AG04450 (cell line): ENCODE data around the gene TXNDC16. TPM values are rescaled to one million over a fixed set of nuclear protein-coding genes. Genes with fewer than 3 reads are reported as not detected.

Source experiments
- CTCF ChIA-PET: fragments of 300-600, 350-600 bp; formaldehyde crosslinking; extraction: SDS; loops from one replicate; lab custom pipeline; 2022; ENCODE audit warnings: antibody characterized with exemption, inconsistent platforms; lab: Charles Lee
- POLR2A ChIA-PET: fragments of 350-600 bp; formaldehyde crosslinking; extraction: SDS; loops from one replicate; lab custom pipeline; 2021; ENCODE audit warnings: antibody characterized with exemption, inconsistent platforms; lab: Yijun Ruan, JAX
- DNase-seq: peaks from one replicate; pipeline ENCODE4 v3.0.0-alpha.2; 2011; ENCODE audit warnings: low read depth, low spot score
- H3K27ac ChIP-seq: one replicate; pipeline ENCODE4 v1.5.1; 2012; ENCODE audit warnings: low read depth, low read length, control low read depth
- H3K27me3 ChIP-seq: one replicate; pipeline ENCODE4 v1.6.0; 2012; ENCODE audit warnings: low read length; ENCODE audit not compliant: control insufficient read depth, insufficient read depth
- H3K4me3 ChIP-seq: 2 replicates; pipeline ENCODE4 v1.5.1; 2011; ENCODE audit warnings: mild to moderate bottlenecking, low read depth, low read length, control low read depth
- H3K9me3 ChIP-seq: 2 replicates; pipeline ENCODE4 v1.5.1; 2012; ENCODE audit warnings: low read length; ENCODE audit not compliant: control insufficient read depth, insufficient read depth
- polyA plus RNA-seq: library from polyadenylated mRNA; depleted of rRNA; stranded (reverse); fragments of >200 nt; gene quantifications from 2 replicates; pipeline ENCODE4 v1.2.3, GENCODE V29; 2011
- TF ChIP-seq, protein P1 (sequence below): IDR thresholded peaks from 2 replicates; pipeline ENCODE4 v1.5.1; 2011; ENCODE audit warnings: low read depth, low read length, control low read depth, inconsistent platforms

Gene TXNDC16
- polyA plus RNA-seq, 1 experiment, result 3.8 TPM

DNA sequence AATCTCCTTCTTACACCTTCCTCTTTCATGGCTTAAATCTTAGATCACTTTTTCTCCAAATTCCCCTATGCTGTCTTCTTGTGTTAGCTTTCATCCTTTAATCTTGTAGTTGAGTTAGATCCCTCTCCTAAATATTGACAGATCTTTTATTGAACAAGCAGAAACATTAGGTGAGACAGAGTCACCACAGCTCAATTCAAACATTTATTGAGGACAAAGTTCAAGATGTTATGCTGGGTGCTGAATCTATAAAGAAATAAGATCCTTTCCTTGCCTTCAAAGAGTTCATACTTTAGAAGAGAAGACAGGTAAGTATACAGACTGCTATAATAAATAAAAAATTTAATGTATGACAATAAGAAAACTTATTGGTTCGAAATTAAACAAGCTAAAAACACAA lies 109.7 kb downstream of the TXNDC16 start:
- H3K4me3 ChIP-seq, result no peak overlapping the region
- H3K27me3 ChIP-seq, result no peaks in the 10 kb centered on the region
- H3K9me3 ChIP-seq, result no peaks in the 10 kb centered on the region
- no peak for DNase-seq
- ChIA-PET CTCF (no interaction called here), POLR2A (no interaction called here)
- H3K27ac ChIP-seq, result no peak overlapping the region
- TF ChIP-seq, protein P1, sequence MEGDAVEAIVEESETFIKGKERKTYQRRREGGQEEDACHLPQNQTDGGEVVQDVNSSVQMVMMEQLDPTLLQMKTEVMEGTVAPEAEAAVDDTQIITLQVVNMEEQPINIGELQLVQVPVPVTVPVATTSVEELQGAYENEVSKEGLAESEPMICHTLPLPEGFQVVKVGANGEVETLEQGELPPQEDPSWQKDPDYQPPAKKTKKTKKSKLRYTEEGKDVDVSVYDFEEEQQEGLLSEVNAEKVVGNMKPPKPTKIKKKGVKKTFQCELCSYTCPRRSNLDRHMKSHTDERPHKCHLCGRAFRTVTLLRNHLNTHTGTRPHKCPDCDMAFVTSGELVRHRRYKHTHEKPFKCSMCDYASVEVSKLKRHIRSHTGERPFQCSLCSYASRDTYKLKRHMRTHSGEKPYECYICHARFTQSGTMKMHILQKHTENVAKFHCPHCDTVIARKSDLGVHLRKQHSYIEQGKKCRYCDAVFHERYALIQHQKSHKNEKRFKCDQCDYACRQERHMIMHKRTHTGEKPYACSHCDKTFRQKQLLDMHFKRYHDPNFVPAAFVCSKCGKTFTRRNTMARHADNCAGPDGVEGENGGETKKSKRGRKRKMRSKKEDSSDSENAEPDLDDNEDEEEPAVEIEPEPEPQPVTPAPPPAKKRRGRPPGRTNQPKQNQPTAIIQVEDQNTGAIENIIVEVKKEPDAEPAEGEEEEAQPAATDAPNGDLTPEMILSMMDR, result no peak

DNA sequence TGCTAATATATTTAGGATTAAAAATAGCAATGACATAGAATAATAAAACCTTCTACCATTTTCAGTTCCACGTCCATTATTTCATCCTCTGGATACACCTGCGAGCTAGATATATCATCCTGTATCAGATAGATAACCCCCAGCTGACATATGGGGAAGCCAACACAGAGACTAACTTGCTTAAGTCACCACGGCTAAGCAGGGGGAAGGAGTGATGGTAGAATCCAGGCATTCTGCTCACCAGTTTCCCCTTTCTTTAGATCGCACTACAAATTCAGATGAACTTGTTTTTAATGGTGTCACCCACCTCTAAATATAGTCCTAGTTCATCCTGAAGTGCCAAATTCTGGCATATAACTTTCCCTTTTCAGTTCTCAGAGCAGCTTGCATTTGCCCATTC lies 110.1 kb downstream of the TXNDC16 start:
- no peak for DNase-seq
- H3K27me3 ChIP-seq, result no peaks in the 10 kb centered on the region
- no peaks in the 10 kb centered on the region for H3K9me3 ChIP-seq
- no peak overlapping the region for H3K4me3 ChIP-seq
- ChIA-PET POLR2A (no interaction called here), CTCF (no interaction called here)
- H3K27ac ChIP-seq, result no peak overlapping the region
- TF ChIP-seq, protein P1, result no peak

DNA sequence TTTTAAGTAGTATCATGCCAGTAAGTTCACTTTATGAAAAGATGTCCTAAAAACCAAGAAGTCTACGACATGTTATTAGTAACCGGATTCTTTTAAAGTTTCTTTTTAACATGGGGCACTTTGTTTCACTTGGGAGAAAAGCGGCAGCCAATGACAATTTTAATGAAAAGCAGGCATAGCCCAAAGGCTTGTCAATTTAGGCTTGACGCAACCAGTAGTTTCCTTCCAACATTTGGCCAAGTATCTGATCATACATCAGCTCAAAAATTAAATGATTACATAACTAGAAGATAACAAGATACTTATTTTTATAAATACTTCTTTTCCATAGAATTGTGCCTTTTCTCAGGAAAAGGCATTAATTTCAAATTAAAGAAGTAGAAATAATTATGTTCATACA lies 112.8 kb downstream of the TXNDC16 start:
- no peak overlapping the region for H3K27ac ChIP-seq
- ChIA-PET CTCF (no interaction called here), POLR2A (no interaction called here)
- H3K4me3 ChIP-seq, result no peak overlapping the region
- no peaks in the 10 kb centered on the region for H3K9me3 ChIP-seq
- DNase-seq, result no peak
- H3K27me3 ChIP-seq, result no peaks in the 10 kb centered on the region
- TF ChIP-seq, protein P1, result no peak

DNA sequence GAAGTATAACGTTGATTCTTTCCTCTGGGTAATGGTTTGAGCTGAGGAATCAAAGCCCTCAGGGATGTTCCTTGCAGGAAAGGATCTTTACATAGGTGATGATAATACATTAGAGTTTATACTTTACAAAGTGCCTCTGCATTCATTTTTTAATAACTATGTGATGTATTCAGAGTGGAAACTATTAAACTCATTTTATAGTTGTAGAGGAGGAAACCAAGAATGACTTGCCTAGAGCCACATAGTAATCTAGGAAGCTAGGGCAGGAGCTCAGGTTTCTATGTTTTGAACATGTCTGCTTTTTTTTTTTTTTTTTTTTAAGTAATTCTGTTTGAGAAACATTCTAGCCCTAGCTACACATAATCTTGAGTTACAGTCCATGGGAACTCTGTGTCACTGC lies 117.3 kb downstream of the TXNDC16 start:
- Histone ChIP-seq H3K27ac (no peak overlapping the region), H3K27me3 (no peaks in the 10 kb centered on the region), H3K9me3 (no peaks in the 10 kb centered on the region), H3K4me3 (no peak overlapping the region)
- DNase-seq, result no peak
- ChIA-PET POLR2A (interaction anchor here (0.6 kb wide), 1 partner anchor 326 kb away, joined by 3 read pairs; no protein-coding TSS in a partner anchor), CTCF (interaction anchor here (0.7 kb wide), 1 partner anchor 442 kb away, joined by 3 read pairs; no protein-coding TSS in a partner anchor)
- TF ChIP-seq, protein P1, result no peak

DNA sequence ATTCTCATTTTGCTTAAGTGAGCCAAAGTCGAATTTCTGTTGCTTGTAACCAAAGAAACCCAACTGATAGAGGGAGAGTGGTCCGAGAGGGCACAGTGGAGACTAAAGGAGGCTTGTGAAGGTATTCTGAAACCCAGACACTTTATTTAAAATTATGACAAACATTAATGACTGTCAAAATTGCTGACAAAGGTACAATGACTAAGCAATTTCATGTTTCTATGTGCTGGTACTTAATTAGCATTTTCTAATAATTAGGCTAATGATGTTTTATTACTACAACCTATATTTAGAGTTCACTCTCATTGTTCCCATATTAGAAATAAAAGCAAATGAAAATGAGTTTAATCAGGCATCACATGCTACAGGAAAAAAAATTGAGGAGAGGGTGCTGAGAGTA lies 121.8 kb downstream of the TXNDC16 start:
- Histone ChIP-seq H3K4me3 (no peak overlapping the region), H3K27ac (no peak overlapping the region), H3K9me3 (no peaks in the 10 kb centered on the region), H3K27me3 (no peaks in the 10 kb centered on the region)
- TF ChIP-seq, protein P1, result no peak
- POLR2A ChIA-PET, result no interaction called here
- no peak for DNase-seq
- CTCF ChIA-PET, result no interaction called here
